Renal pelvis (tissue), 4 donors: ENCODE measurements around the gene RHPN2. TPM values are rescaled to one million over a fixed set of nuclear protein-coding genes. Genes with fewer than 3 reads are reported as not detected.
"Not testable (repeated sequence)": the region's sequence is repeated elsewhere in the genome, so short reads cannot be mapped to it uniquely, and the experiment has no call there.

Experiments
- DNase-seq: peaks from one replicate; pipeline ENCODE4 v3.0.0-alpha.2; 2013
- polyA plus RNA-seq, 3 donors: library from polyadenylated mRNA; unstranded; fragments of 120-200 nt; gene quantifications; one replicate each; pipeline ENCODE4 v1.2.1, GENCODE V29; 2013; ENCODE audit not compliant: insufficient read length in 3 of 3

The RHPN2 gene
- polyA plus RNA-seq, 3 donors, result 16.5 to 22.1 (median 19.7) TPM

DNA sequence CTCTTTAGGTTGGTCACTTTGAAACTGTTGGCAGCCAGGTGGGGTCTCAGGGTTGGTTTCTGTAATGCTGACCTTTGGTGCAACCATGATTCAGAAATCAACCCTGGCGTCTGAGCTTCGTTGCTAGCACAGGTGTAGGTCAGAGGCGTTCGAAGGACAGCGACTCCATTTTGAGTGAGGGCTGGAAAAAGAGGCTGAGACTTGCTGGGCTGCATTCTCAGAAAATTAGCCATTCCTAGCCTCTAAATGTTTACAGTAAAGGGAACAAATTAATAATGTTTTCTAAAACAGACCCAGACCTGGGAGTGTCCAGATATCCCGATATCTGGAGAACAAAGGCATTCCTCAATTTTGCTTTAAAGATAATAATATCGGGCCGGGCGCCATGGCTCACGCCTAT, 29.2 kb downstream of the RHPN2 start:
- DNase-seq, result no peak

DNA sequence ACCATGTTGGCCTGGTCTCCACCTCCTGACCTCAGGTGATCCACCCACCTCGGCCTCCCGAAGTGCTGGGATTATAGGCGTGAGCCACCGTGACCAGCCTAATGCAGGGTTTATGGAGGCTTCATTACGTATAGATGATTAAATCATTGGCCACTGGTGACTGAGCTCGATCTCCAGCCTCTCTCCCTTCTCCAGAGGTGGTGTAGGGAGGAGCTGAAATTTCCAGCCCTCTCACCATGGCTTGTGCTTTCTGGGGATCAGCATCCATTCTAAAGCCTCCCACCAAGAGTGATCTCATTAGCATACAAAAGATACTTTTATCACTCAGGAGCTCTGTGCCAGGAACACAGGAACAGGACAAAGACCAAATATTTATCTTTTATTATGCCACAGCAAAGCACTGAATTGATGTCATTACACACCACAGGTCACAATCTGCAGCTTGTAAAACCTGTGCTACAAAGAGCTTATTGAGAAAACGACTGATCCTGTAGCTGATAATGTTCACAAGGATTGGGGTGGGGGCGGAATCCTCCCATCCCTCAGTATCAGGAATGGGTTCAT, 32.4 kb downstream of the RHPN2 start:
- DNase-seq, result no peak

DNA sequence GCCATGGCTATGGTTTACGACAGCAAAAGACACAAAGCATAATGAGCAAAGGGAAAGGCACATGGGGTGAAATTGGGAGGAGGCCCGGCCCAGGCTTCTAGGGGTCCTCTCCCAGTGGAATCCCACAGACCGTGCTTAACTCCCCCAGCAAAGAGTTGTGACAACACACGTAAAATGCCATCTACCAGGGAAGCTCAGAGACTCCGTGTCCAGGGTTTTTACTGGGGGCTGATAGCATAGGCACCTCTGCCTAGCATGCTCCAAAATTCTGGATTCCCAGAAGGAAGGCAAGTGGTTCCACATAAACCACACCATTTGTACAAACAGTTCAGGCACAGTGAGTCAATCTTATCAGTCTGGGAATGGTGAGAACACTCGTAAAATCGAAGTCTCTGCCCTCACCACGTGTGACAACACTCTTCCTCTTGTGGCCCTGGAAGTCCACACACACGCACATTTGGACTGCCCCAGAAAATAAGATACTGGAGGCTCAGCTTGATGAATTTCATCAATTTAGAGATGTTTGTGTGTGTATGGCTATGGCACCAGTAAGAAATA, 34.9 kb downstream of the RHPN2 start:
- DNase-seq, result no peak

DNA sequence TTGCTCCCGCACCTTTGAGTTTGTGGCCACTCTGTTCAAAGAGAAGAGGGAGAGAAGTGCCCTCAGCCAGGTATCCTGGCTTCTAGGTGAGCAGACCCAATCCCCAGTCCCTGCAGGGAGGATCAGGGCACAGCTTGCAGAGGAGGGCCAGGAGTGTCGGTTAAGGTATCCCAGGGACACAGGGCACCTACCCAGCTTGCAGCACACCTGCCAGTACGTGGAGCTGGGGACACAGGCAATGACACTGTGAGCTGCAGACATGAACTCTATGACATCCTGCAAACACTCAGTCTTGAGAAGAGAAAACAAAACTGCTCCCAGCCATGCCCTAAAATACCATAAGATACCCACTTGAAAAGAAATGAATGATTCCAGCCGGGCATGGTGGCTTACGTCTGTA, 38.1 kb downstream of the RHPN2 start:
- DNase-seq, result not testable (repeated sequence)

DNA sequence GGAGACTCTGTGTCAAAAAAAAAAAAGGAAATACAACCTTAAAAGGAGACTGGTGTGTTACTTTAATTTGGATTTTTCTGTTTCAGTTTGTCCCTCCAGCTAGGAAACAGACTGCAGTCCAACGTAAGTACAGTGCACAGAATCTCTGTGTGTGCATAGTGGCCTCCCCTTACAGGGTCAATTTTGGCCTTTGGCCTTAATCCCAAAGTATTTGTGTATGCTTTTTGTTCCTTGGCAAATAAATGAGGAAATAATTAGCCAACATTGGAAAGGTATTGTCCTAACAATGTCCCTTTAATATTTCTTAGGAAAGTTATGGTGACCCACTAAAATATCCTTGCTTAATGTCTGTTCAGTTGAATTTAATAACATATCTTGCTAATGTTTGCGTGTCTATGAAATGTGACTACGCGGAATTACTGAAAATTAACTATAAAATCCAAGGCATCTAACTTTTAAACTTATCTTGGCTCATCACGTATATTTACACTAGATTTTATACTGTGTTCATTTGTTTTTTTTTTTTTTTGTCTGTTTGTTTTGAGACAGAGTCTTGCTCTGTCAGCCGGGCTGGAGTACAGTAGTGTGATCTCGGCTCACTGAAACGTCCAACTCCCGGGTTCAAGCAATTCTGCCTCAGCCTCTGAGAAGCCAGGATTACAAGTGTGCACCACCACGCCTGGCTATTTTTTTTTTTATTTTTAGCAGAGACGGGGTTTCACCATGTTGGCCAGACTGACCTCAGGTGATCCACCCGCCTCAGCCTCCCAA, 39.0 kb downstream of the RHPN2 start:
- DNase-seq, result not testable (repeated sequence)

DNA sequence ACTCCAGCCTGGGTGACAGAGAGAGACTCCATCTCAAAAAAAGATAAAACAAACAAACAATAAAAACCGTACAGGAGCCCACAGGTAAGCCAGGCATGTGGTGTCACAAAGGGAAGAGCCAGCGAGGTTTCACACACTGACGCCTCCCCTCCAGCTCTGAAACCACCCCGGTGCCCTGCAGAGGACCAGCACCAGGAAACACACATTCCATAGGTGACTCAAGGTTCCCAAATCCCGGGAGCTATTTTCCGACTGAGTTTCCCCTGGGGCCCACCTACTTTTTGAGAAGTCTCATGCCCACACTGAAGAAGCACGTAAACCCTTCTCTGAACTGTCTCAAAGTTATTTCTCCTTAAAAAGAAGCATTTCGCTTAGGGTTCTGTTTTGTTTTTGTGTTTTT, 40.3 kb downstream of the RHPN2 start:
- DNase-seq, result no peak

DNA sequence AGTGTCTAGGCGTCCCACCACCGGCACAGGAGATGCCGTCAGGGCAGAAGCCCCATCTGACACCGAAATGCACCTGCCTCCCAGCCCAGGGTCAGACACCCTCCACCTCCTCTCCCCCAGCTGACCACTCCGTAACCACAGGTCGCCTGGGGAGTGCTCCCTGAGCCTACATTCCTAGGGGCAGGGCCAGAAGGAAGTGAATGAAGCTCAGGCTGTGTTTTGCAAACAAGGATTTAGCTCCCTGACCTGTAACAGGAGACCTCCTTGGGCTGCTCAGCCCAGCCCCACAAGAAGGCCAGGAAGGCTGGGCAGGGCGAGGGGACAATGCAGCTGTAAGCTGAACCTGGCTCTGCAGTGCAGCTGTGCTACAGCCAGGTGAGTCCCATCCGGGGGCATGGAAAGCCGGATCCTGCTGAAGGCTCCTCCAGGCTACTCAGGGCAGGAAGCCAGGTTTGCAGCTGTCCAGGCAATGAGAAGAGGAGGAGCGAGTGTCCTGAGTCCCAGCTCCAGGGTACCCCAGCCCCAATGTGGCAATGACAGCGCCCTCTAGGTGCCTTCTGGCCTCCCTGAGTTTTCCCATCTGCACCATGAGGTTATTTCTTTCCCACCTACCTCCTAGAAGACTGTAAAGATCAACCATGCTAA, 42.1 kb downstream of the RHPN2 start:
- DNase-seq, result no peak

DNA sequence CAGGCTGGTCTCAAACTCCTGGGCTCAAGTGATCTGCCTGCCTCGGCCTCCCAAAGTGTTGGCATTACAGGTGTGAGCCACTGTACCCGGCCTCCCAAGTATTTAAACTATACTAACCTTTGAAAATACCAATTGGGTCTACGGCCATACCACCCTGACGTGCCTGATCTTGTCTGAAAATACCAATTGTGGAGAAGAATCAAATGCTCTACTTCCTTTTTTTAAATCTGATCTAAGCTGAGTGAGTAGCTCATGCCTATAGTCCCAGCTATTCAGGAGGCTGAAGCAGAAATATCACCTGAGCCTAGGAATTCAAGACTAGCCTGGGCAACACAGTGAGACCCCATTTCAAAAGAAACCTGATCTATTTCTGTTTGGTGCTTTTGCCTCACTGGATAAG, 53.8 kb downstream of the RHPN2 start:
- DNase-seq, result not testable (repeated sequence)

DNA sequence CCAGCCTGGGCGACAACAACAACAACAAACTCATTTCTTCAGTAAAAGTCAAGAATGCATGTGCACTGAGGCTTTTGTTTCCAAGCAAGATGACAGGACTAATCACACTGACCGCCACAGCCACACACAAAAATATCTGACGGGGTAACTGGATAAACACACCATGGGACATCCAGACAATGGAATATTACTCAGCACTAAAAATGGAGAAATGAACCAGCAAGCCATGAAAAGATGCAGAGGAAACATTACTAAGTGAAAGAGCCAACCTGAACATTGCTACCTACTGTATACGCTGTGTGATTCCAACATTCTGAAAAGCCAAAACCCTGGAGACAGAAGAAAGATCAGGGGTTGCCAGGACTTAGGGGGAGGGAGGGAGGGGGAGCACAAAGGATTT, 56.0 kb downstream of the RHPN2 start:
- no peak for DNase-seq

DNA sequence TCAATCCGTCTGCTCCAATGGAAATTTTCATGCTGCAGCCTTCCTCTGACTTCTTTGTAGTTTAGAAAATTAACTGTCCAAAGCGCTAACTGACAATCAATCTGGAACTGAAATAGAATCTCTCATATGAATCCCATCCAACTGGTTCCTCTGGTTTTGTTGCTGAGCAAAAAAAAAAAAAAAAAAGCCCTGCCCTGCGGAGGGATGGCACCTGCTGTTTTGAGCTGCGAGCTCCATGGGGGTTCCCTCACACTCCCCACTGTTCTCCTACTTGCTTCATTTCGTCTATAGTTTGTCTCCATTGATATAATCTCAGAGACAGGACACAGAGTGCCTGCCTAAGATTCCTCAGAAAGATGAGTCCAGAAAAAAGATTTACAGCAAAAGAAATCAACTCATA, 59.2 kb downstream of the RHPN2 start:
- DNase-seq, result peak; percentile 21

DNA sequence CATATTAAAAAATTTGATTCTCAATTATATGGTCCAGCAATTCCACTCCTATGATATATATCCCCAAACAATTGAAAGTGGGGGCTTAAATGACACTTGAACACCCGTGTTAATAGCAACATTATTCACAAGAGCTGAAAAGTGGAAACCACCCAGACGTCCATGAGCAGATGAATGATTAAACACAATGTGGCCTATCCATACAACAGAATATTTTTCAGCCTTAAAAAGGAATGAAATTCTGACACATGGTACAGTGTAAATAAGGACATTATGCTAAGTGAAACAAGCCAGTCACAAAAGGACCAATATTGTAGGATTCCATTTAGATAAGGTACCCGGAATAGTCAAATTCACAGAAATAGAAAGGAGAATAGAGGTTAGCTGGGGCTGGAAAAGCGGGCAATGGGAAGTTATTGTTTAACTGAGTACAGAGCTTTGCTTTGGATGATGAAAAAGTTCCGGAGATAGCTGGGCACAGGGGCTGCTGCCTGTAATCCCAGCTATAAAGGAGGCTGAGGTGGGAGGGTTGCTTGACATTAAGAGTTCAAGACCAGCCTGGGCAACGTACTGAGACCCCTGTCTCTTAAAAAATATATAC, 61.2 kb downstream of the RHPN2 start:
- DNase-seq, result not testable (repeated sequence)

DNA sequence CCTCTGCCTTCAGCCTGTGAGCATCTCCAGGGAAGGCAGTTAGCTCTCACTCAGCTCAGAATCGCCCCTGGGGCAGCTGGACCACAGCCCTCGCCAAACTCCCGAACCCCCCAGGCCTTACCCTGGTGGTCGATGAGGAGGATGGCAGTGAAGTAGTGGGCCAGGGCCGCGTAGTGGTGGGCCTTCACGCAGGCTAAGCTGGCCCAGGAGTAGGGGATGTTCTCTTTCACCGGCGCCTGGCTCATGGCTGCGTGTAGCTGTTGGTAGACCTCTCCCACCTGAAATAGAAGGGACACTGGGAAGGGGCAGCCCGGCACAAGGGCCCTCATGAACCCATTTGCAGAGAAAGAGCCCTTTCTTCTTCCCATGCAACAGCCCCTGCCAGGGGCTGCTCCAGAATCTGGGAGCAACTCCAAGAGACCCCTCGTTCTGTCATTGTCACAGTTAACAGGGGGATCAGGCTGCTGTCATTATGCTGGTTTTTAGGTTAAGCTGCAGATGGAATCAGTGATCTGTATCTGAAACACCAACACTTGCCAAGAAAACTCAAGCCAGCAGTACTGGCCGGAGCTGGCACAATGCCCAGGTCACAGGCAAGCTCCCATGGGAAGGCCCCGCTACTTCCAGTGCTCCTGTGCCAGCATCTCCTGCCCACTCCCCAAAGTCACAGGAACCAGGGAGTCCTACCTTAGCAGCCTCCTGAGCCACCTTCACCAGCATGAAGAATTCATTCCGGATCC, 62.4 kb downstream of the RHPN2 start:
- DNase-seq, result not testable (repeated sequence)

DNA sequence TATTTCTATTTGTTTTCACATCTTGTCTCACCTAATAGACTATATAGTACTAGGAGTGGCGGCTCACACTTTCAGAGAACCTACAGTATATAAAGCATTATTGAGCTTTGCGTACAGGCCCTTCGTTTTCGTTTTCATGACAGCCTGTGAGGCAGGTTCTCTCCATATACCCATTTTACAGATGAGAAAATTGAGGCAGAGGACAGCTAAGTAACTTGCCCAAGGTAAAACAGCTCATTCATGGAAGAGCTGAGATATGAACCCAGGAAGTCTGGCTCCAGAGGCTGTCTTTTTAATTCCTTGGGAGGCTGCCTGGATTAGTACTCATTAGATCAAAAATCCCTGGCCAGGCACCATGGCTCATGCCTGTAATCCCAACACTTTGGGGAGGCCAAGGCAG, 63.8 kb downstream of the RHPN2 start:
- no peak for DNase-seq

DNA sequence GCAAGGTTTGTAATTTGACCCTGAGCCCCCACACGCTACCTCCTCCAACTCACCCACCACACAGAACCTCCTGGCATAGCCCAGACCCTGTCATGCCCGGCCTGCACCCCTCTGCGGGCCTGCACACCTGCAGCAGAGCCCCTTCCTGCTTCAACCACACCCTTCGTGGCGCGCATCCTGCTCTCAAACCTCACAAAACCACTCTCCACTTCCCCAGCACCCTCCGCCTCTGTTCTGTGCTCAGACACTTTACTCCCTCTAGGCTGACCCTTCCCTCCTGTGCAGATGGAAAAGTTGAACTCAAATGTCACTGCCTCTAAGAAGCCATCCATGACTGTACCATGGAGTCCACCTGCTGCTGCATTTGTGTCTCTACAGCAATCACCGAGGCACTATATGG, 64.2 kb downstream of the RHPN2 start:
- DNase-seq, result no peak

DNA sequence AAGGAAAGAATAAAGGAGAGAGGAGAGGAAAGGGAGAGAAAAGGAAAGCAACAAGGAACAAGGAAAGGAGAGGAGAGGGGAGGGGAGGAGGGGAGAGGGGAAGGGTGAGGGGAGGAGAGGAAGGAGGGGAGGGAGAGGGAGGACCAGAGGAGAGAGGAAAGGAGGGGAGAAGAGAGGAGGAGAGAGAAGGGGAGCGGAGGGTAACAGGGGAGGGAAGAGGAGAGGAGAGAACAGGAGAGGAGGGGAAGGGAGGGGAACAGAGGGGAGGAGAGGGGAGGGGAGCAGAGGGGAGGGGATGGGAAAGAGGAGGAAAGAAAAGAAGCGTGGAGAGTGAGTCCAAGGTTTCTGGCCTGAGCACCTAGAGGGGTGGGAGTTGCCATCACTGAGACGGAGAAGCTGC, 66.0 kb downstream of the RHPN2 start:
- no peak for DNase-seq

DNA sequence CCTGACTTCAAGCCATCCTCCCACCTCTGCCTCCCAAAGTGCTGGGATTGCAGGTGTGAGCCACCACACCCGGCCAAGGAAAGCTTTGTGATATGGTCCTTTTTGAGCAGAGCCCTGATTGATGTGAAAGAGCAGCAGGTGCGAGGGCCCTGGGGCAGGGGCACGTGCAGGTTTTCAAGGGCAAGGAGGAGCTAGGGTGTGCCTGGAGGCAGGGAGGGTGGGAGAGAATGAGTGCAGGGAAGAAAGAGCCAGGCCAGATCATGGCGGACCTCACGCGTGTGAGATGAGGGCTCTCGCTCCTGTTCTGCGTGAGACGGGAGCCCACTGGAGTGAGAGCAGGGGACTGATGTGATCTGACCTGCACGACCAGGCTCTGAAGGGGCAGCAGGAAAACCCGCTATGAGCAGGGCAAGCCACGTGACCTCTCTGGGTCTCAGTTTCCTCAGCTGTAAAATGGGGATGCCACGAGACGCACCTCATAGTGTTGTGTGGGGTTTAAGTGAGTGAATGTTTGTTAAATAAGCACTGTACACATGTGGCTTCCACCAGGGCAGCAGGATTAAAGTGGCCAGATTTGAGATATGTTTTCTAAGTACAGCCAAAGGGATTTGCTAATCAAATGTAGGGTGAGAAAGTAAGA, 66.9 kb downstream of the RHPN2 start:
- no peak for DNase-seq

DNA sequence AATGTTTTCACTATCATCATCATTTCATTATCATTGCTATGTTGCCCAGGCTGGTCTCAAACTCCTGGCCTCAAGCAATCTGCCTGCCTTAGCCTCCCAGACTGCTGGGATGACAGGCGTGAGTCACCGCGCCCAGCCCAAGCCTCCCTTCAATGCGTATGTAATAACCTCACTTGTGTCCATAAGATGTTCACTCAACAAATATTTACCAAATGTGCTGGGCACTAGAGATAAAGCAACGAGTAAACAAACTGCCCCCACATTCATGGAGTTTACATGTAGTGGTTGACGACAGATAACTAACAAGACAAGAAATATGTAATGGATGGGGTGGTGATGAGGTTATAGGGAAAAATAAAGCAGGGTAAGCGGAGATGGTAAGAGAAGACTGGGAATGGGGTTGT, 67.6 kb downstream of the RHPN2 start:
- not testable (repeated sequence) for DNase-seq

DNA sequence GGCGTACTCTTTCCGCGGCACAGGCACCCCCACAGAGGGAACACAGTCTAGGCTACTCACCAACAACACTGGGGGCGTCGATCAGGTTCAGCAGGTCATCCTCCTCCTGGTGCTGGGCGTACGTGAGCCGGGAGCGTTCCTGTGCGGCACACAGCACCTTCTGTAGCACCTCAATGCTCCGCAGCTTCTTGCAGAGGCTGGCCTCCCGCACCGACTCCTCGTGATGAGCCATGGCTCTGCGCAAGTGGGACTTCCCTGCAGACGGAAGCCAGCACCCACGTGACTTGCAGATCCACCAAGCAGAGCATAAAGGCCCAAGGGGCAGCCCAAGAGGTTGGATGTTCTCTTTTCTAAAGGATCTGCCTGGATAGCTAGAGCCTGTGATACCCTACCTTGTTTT, 68.7 kb downstream of the RHPN2 start:
- DNase-seq, result not testable (repeated sequence)

DNA sequence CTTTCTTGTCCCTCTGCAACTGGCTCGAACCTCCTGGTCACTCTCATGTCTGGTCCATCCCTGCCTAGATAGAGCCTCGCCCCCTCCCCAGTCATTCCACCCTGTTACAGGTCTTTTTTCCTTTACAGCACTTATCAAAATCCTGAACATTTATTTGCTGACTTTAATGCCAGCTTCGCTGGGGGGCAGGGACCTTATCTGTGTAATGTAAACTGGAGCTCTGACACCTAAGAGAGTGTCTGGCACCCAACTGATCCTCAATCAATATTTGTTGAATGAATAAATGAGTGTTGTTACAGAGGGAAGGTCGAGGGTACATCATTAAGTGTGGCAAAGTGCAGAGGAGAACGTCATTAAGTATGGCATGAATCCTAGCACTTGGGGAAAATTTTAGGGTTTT, 76.0 kb downstream of the RHPN2 start:
- no peak for DNase-seq

DNA sequence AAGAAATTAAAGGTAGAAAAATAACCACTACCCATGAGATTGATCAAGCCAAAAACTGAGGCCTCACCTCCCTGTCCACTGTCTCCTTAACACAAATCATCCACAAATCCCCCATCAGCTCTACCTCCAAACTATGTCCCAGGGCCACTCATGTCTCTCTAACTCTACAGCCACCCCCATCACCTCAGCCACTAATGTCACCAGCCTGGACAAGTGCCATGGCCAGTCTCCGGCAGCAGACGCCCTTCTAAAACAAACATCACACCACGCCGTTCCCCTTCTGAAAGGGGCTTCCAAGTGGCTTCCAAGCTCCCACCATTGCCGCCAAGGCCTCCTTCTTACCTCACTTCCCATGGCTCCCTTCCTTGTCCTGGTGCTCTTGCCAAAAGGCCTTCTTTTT, 76.4 kb downstream of the RHPN2 start:
- DNase-seq, result not testable (repeated sequence)

DNA sequence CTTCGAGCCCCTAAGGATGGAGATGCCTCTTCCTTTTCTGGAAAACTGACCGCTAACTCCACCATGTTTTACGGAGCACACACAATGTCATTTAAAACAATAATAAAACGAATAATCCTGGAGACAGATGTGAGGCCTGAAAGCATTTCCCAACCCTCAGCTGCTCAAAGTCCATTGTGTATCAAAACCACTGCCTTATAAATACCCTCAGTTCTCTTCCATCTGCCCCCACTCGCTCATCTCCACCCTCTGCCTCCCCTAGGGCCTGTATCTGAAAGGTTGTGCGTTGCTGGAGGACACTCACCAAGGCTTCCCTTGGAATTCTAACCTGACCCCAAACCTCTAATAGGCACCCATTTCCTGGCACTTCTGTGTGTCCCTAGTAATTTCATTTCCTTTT, 82.2 kb downstream of the RHPN2 start:
- DNase-seq, result not testable (repeated sequence)
